Stimulated activated CD8-positive, alpha-beta memory T cell treated with anti-CD3 and anti-CD28 coated beads, Interleukin-12 subunit alpha, Interleukin-12 subunit beta, amount 100 ng/mL, for 24 hours (primary cell): ENCODE measurements around the gene OPRM1.

Source experiments
- DNase-seq: peaks from one replicate; pipeline ENCODE4 v3.0.0-alpha.2; 2020; ENCODE audit errors: extremely low read depth

Gene OPRM1

DNA sequence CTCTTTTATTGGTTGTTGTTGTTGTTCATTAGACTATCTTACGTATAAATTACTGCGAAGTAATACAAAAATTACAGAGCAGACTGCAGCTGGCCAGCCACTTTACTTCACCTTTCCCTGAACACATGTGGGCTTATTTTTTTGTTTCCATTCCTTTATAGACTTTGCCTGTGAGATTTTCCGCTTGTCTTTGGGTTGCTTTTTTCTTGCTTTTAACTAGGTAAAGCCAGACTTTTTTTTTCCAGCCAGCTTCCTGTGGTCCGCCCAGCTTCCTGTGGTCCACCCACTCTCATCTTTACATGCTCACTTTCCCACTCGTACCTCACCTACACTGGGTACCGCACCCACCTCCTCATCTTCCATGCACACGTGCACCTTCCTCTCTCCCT is 238.6 kb downstream of the OPRM1 start:
- no peak for DNase-seq

DNA sequence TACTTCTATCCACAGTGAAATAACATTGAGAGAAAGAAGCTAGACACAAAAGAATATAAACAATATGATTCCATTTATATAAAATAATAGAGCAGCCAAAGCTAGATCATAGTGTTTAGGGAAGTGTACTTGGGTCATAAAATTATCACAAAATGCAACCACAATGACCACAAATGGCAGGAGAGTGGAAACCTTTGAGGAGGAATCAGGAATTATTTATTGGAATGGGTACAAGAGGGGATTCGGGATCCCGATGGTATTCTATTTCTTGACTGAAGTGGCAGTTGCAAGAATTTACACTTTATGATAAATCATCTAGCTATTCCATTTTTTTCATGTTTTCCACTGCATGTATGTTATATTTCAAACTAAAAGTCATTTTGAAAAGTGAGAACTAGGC is 241.5 kb downstream of the OPRM1 start:
- no peak for DNase-seq

DNA sequence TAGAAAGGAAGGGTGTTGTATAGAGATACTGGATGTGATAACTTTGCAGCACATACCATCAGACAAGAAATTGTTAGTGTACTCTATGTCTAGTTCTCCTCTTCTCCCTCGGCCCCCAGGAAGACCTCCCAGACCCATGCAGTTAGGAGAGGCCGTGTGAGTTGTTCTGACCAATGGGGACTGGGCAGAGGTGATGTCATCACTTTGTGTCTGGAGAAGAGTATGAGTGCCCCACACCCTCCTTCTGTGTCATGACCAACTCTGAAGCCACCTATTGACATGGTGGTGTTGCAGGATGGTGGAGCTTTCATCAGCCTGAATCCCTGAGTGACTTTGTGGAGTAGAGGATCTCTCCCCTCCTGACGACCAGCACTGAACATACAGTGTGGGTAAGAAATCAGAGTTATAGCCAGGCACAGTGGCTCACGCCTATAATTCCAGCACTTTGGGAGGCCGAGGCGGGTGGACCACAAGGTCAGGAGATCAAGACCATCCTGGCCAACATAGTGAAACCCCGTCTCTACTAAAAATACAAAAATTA is 245.3 kb downstream of the OPRM1 start:
- no peak for DNase-seq

DNA sequence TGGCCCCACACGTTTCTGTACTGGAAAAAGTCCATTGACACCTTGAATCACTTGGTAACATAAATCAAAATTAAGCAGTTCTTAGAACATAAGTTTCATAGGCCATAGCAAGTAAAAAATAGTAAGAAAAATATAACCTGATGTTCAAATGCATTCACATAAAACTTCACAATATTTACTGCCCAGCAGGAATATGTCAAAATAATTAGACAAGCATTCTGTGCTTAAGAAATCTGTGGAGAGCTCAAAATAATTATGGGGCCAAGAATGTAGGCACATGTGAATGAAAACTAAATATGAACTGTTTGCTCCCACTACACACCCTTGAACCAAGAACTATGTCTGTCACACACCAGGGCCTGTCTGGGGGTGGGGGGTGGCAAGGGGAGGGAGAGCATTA is 246.8 kb downstream of the OPRM1 start:
- DNase-seq, result no peak

DNA sequence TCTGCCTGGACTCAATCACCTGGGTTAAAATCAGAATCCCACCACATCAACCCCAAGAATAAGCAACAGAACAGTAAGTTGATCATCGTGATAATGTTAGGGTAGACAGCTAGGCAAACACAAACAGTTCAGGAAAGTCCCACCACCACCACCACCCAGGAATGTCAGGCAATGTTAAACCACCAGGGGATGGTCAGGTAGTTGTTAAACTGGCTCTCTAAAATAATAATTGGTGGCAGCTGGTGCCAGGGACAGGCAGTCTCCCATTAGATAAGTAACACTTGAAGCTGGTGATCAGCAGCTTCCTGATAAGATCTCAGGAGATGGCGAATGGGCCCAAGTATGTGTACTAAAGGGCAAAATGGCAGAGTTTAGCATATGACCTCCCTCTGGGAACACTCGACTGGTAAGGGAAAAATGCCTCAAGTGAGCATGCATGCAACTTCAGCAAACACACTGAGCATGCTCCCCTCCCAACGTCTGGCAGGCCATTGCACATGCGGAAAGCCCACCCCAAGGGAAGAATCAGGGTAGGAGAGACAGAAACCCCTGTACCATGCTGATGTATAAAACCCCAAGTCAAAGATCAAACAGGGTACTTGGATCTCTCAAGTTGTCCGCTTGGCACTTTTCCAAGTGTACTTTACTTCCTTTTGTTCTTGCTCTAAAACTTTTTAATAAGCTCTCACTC is 250.9 kb downstream of the OPRM1 start:
- no peak for DNase-seq

DNA sequence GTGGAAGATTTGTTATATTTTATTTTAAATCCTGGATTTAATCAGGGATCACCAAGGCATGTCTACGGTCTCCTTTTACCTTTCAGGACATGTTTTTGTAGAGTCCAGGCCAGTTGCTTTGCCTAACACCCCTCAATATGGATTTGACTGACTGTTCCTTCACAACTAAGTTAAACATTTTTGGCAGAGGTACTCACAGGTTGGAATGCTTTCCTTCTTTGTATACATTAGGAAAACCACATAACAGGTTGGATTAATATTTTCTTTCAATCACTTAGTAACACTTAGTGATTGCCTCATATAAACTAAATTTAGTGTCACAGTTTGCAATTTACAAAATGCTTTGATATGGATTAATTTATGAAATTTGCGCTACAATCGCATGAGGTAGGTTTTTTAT is 253.0 kb downstream of the OPRM1 start:
- DNase-seq, result no peak

DNA sequence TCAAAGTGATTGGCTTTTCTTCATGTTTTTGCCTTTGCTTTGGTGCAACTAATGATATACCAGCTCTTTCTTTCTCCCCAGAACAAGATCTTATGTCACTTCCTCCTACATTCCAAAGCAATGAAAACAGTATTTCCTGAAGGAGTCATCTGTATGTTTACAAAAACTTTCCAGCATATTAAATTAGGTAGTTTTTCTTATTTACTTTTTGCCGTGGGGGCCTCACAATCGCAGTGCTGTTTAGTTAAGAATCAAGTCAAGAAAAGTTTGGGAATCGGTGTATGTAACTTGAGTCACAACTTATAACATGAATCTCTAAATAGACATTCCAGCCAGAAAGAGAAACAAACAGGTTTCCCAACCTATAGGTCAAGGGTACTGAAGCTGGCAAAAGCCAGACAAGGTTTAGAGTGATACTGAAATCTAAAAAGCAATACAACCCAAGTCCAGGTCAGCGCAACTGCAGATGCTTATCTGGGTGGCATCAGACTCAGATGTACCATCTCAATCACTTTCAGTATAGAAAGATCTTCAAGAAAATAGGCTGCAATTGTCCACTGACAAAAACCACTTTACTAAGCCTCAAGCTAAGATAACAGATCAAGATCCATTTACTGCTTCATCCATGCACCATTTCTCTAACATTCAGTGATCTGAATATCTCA is 253.9 kb downstream of the OPRM1 start:
- DNase-seq, result no peak

DNA sequence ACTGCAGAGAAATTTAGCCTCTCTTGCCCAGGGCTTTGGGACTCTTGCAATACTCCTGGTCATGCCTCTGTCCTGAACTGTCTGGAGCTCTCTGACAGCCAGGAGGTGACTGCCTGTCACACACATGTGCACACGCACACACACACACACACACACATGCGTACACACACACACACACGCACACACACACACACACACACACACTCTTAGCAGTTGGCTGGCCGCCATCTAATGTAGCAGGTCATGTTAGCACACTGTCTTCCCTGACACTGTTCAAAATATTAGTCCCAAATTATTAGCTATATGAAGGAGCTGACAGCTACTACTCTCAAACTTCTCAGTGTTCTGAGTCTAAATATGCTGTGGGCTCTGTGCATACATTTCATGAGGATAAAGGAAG is 256.7 kb downstream of the OPRM1 start:
- no peak for DNase-seq
